PC-3 (cell line): ENCODE measurements around the gene MEGF10. TPM values are rescaled to one million over a fixed set of nuclear protein-coding genes. Genes with fewer than 3 reads are reported as not detected.

Experiments used
- ATAC-seq: fragments of 200-7000 bp; cut with Tn5 transposase; 2 replicates; pipeline ENCODE4 v1.9.1; 2020; ENCODE audit warnings: mild to moderate bottlenecking, moderate library complexity
- BruUV-seq: library from RNA; stranded (reverse); fragments of 400-500 nt; replicated peaks from 2 replicates; lab custom pipeline; 2021; lab: Mats Ljungman, UMichigan
- CTCF ChIA-PET: fragments of 300-600 bp; sonication (Branson Sonifier 250); formaldehyde crosslinking; loops from one replicate; lab custom pipeline; 2022; ENCODE audit warnings: antibody characterized with exemption; lab: Charles Lee
- POLR2A ChIA-PET: fragments of 300-600 bp; sonication (Branson Sonifier 250); formaldehyde crosslinking; loops from one replicate; lab custom pipeline; 2022; ENCODE audit warnings: antibody characterized with exemption; ENCODE audit not compliant: unreplicated experiment; lab: Charles Lee
- DNase-seq: peaks from one replicate; pipeline ENCODE4 v3.0.0-alpha.2; 2015
- H2AFZ ChIP-seq: fragments of 300-600 bp; sonication (generic); 2 replicates; pipeline ENCODE4 v1.6.0; 2016; ENCODE audit warnings: antibody characterized with exemption, low read length
- H3F3A ChIP-seq: fragments of 300-600 bp; sonication (generic); one replicate; pipeline ENCODE4 v1.6.0; 2017; ENCODE audit warnings: antibody characterized with exemption, low read length, control low read depth, mild to moderate bottlenecking; ENCODE audit not compliant: unreplicated experiment
- H3K27ac ChIP-seq: fragments of 300-600 bp; sonication (generic); 2 replicates; pipeline ENCODE4 v1.5.1; 2016; ENCODE audit warnings: mild to moderate bottlenecking, low read length
- H3K27me3 ChIP-seq: fragments of 300-600 bp; sonication (generic); 2 replicates; pipeline ENCODE4 v1.6.1; 2016; ENCODE audit warnings: low read length, mixed read lengths
- H3K36me3 ChIP-seq: fragments of 300-600 bp; sonication (generic); 2 replicates; pipeline ENCODE4 v1.6.1; 2016; ENCODE audit warnings: low read depth, mixed run types, low read length, mixed read lengths
- H3K4me1 ChIP-seq: fragments of 300-600 bp; sonication (generic); 2 replicates; pipeline ENCODE4 v1.5.1; 2016; ENCODE audit warnings: low read length; ENCODE audit not compliant: insufficient read depth
- H3K4me2 ChIP-seq: fragments of 300-600 bp; sonication (generic); 2 replicates; pipeline ENCODE4 v1.6.0; 2016; ENCODE audit warnings: low read length
- H3K4me3 ChIP-seq: fragments of 300-600 bp; sonication (generic); 2 replicates; pipeline ENCODE4 v1.5.1; 2016; ENCODE audit warnings: mild to moderate bottlenecking, low read length, mixed read lengths
- H3K79me2 ChIP-seq: fragments of 300-600 bp; sonication (generic); 2 replicates; pipeline ENCODE4 v1.6.1; 2017; ENCODE audit warnings: low read length, mixed read lengths
- H3K9ac ChIP-seq: fragments of 300-600 bp; sonication (generic); 2 replicates; pipeline ENCODE4 v1.6.0; 2016; ENCODE audit warnings: mild to moderate bottlenecking, low read length
- H3K9me2 ChIP-seq: fragments of 300-600 bp; sonication (generic); replicated peaks from 2 replicates; pipeline ENCODE4 v1.6.1; 2016; ENCODE audit warnings: mixed run types, low read length, mixed read lengths
- H3K9me3 ChIP-seq: fragments of 300-600 bp; sonication (generic); 2 replicates; pipeline ENCODE4 v1.6.1; 2016; ENCODE audit warnings: low read length, mixed read lengths
- H4K20me1 ChIP-seq: fragments of 300-600 bp; sonication (generic); 2 replicates; pipeline ENCODE4 v1.6.1; 2016; ENCODE audit warnings: low read length, mixed read lengths
- CTCF ChIP-seq: fragments of 300-600 bp; sonication (generic); conservative IDR thresholded peaks from 2 replicates; pipeline ENCODE4 v1.5.1; 2017; ENCODE audit warnings: antibody characterized with exemption, low read depth, mild to moderate bottlenecking, low read length
- EZH2 ChIP-seq: fragments of 300-600 bp; sonication (generic); IDR thresholded peaks from one replicate; pipeline ENCODE4 v1.6.1; 2017; ENCODE audit warnings: antibody characterized with exemption, mild to moderate bottlenecking, low read length; ENCODE audit not compliant: unreplicated experiment
- EZH2phosphoT487 ChIP-seq: fragments of 300-600 bp; sonication (generic); IDR thresholded peaks from 2 replicates; pipeline ENCODE4 v1.6.1; 2018; ENCODE audit warnings: mild to moderate bottlenecking, antibody characterized with exemption, low read length, borderline replicate concordance
- intact Hi-C: fragments of 100-400 bp; cut with micrococcal nuclease; formaldehyde crosslinking; loops from 2 replicates; pipeline ENCODE4 v1.9.0; 2023
- total RNA-seq: library from RNA; depleted of rRNA; stranded (reverse); fragments of >200 nt; gene quantifications from 2 replicates; pipeline ENCODE4 v1.2.3, GENCODE V29; 2014; rRNA removed

Gene MEGF10
- total RNA-seq, 1 experiment from 2014 or later: not detected

- H2AFZ ChIP-seq: no peak overlapping the region
- no peak overlapping the region for H3K27ac ChIP-seq
- no peaks in the 10 kb centered on the region for H3K79me2 ChIP-seq
- ChIA-PET CTCF (no interaction called here), POLR2A (no interaction called here)
- intact Hi-C loops: no loop called here
- no peak overlapping the region for H3K9ac ChIP-seq
- H4K20me1 ChIP-seq: no peaks in the 10 kb centered on the region
- BruUV-seq: no TSS peak
- H3K4me3 ChIP-seq: no peak overlapping the region
- H3K4me2 ChIP-seq: no peak overlapping the region
- ATAC-seq (no peak), DNase-seq (no peak)
- no peaks in the 10 kb centered on the region for H3K4me1 ChIP-seq
- no peaks in the 10 kb centered on the region for H3F3A ChIP-seq
- no peaks in the 10 kb centered on the region for H3K9me3 ChIP-seq
- no peaks in the 10 kb centered on the region for H3K36me3 ChIP-seq
- no peaks in the 10 kb centered on the region; the same call in 1 of the 2 replicates for H3K9me2 ChIP-seq
- H3K27me3 ChIP-seq: peaks cover 65% of the 10 kb centered on the region
- TF ChIP-seq EZH2 (no peak), EZH2phosphoT487 (no peak), CTCF (no peak)
Observed at GRCh38 chr5:127508644-127509373, 218.2 kb downstream of the MEGF10 start.

Other genes starting within 250 kb of the MEGF10 start
- gene C5orf63, start 217.3 kb upstream of the MEGF10 start, total RNA-seq: 2.9 and 3.7 TPM in 2 replicates
- gene PRRC1, start 226.8 kb downstream of the MEGF10 start, total RNA-seq: 51.9 and 56.4 TPM in 2 replicates